Activated CD4-positive, alpha-beta T cell treated with anti-CD3 and anti-CD28 coated beads, Interleukin-2, amount 50 U/mL, for 16 hours (primary cell): Measurements from ENCODE around the gene VTA1.
"Not testable (repeated sequence)": the region's sequence is repeated elsewhere in the genome, so short reads cannot be mapped to it uniquely, and the experiment has no call there.

Experiments used
- DNase-seq: peaks from one replicate; pipeline ENCODE4 v3.0.0-alpha.2; 2020

VTA1 gene, protein sequence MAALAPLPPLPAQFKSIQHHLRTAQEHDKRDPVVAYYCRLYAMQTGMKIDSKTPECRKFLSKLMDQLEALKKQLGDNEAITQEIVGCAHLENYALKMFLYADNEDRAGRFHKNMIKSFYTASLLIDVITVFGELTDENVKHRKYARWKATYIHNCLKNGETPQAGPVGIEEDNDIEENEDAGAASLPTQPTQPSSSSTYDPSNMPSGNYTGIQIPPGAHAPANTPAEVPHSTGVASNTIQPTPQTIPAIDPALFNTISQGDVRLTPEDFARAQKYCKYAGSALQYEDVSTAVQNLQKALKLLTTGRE

DNA sequence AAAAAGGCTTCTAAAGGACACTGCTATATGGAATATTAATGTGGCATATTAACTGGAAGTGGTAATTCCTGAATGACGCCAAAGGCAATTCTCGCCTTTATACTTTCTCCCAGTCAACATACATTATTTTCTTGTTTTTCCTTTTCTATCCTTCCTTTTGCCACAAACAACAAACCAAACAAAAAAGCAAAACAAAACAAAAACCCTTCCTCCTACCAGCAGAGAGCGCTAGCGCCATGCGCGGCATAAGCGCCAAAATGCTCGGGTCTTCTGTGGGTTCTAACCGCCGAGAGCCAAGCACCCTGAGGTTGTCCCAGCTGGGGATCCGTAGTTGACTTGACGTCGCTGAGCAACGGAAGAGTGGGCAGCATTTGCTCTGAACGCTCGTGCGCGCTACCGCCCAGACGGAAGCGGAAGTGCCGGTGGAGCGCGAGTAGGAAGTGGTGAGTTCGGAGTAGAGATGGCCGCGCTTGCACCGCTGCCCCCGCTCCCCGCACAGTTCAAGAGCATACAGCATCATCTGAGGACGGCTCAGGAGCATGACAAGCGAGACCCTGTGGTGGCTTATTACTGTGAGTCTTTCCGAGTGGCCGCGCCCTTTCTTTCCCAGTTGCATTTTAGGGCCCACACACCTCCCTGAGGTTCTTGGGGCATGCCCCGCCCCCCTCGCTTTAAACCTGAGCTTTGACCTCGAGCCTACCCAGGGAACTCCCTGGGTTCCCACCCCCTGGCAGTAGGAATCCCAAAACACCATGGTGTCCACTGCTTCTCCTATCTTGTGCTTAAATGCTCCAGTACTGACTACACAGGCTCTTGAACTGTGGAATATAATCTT lies at the start of gene VTA1, which contains the start of gene NMBR:
Gene VTA1, plus strand, starts transcription at position 436 of the 835 bp plus-strand sequence. Its CDS starts 25 bp downstream, at position 461.
Gene NMBR, minus strand, starts transcription at position 295 of the 835 bp plus-strand sequence. CDS start 58,464 bp downstream, outside the sequence.
- peak; percentile 98 for DNase-seq

DNA sequence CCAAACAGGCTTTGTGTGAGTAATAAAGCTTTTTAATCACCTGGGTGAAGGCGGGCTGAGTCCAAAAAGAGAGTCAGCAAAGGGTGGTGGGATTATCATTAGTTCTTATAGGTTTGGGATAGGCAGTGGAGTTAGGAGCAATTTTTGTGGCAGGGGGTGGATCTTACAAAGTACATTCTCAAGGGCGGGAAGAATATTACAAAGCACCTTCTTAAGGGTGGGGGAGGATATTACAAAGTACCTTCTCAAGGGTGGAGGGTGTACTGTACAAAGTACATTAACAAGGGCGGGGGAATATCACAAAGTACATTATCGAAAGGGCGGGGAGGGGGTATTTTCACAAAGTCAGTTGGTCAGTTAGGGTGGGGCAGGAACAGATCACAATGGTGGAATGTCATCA lies 42.2 kb upstream of the VTA1 start:
- DNase-seq = not testable (repeated sequence)

DNA sequence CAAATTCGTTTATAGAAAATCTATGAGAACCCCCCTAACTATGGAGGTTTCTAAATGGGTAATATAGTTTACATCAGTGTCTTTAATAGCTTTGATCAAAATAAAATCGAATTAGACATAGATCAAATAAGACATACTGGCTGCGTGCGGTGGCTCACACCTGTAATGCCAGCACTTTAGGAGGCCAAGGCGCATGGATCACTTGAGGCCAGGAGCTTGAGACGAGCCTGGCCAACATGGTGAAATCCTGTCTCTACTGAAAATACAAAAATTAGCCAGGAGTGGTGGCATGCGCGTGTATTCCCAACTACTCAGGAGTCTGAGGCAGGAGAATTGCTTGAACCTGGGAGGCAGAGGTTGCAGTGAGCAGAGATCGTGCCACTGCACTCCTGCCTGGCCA lies 36.2 kb upstream of the VTA1 start:
- not testable (repeated sequence) for DNase-seq

DNA sequence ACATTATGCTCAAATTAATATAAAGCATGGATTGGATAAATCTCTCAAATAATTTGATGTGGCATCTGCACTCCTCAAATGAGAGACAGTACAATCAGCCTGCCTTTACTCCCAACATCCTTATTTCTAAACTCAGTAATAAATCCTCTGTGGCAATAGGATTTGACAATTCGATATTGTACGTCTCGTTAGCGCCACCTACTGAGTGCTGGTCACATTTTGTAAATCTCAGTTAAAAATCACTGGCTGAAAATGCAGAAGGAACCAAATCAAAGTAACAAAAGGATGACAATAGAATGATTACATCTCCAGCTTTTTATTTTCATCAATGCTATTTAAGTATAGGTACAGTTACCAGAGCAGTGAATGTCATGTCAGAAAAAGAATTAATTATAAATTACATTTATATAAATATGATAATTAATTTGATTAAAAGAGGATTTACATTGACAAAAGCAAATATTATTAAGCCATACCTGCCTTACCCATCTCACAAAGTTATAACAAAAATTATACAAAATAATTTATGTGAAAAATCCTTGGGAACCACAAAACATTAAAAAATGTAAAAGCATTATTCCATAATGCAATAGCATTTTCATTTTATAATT lies 34.5 kb upstream of the VTA1 start:
- peak; percentile 68 for DNase-seq

DNA sequence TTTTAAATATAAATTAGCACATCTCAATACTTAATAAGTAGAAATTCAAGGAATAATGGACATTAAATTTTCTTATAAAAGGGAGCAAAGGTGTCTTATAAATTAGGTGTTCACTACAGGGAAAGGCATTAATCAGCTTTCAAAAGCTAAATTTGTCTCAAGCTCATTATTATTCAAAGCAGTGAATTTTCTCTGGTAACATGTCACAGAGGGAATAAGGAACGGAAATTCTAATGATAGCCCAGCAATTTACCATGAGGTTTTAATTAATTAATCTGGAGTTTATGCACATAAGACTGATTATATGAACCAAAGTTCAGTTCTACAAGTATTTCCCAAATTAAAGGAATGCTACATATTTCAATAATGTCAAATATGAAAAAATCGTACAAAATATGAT lies 29.7 kb upstream of the VTA1 start:
- DNase-seq = no peak

DNA sequence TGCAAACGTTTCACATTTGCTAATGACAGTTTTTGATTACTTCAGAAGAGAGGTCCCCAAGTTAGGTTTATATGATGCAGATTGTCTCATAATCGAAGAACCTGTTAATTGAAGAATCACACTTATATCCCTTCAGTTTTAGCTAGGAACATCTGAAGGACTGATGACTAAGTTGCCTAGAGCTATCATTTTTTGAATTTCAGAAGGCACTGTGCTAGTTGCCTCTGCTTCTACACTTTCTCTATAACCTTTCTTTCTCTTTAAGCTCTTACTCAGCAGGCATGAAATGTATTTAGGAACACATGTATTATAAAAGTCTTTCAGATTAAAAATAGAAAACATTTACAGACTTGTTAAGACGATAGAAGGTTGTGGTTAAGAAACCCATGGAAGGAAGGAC lies 28.7 kb upstream of the VTA1 start:
- no peak for DNase-seq

DNA sequence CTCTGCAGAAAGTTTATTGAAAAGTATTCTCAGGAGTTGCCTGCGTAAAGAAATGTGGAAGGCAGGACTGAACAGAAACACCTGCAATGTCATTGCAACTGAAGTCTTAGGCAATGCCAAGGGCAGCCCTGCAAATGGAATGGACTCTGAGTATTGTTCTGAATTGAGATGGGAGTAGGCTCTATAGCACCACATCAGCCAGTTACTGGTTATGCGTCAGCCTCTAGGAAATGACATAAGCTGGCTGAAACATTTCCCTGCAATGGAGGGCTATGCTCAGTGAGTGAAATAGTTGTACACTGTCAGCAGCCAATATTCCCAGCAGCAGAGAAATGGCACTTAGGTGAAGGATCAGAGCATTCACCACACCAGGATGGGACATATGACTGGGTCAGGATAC lies 28.1 kb upstream of the VTA1 start:
- no peak for DNase-seq

DNA sequence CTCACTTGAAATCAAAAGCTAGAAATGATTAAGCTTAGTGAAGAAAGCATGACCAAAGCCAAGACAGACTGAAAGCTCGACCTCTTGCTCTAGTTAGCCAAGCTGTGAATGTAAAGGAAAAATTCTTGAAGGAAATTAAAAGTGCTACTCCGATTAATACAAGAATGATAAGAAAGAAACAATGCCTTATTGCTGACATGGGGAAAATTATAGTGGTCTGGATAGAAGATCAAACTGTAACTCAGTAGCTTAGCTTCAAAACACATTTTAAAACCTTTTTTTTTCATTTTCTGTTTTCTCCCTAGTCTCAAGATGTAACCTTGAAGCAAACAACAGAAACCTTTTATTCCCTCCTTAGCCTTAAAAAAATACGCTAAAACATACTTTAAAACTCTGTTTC lies 25.7 kb upstream of the VTA1 start:
- no peak for DNase-seq

DNA sequence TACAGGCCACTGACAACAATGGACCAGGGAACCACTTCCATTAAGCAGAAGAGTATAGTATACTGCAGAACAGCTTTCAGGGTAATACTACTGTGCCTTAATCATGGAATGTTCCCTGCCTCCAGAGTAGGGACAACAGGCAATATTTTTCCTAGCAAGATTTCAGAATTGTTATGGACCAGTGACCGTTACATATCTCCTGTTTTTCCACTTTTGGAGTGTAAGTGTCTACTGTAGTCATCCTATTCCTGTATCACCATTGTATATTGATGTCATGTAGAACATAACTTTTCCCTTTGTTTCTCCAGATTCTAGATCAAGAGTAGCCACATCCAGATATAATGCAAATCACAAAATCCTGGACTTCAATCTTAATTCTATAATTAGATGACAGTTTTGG lies 16.2 kb upstream of the VTA1 start:
- DNase-seq = no peak

DNA sequence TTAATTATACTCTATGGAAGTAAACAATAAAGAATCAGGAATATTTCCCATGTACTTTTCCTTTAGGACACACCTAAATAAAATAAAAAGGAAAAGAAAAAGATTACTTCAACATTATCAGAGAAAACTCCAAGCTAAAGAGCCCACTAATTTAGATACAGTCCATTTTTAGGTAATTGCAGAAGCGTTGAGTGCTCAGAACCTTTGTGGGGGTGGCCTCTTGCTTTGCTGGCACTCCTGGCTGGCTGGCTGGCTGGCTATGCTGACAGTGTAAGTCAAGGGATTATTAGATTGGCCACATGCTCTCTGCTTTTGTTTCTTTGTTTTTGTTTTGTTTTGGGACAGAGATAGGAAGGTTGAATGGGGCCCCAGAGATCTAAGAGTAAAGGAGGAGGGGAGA lies 14.4 kb upstream of the VTA1 start, which contains the start of gene GJE1:
Gene GJE1, plus strand, starts transcription at position 301 of the 400 bp plus-strand sequence. CDS start 234 bp downstream, outside the sequence.
- DNase-seq = no peak

DNA sequence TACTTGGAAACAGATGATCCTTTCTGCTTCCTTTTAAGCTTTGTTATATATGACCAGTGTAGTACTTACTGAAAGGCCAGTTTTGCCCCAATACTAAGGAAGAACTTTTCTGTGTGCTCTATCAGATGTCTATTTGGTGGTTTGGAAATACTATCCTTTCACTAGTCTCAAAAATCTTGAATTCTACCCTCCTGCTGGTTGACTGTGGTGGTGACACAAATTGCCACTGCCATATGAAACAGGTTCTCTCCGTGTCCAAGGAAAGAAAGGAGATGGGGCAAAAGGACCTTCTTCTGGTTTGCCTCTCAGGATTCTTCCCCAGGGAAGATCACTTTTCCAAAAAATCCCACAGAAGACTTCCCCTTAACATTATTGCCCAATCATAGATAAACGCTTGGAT lies 8.2 kb upstream of the VTA1 start:
- no peak for DNase-seq

DNA sequence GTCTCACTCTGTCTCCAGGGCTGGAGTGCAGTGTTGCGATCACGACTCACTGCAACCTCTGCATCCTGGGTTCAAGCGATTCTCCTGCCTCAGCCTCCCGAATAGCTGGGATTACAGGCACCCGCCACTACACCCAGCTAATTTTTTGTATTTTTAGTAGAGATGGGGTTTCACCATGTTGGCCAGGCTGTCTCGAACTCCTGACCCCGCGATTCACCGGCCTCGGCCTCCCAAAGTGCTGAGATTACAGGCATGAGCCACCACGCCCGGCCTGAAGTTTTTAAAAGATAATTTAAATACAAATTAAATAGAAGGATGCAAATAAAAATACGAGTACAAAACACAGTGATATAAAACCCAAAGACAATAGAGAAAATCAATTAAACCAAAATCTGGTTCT lies 5.5 kb upstream of the VTA1 start:
- not testable (repeated sequence) for DNase-seq

DNA sequence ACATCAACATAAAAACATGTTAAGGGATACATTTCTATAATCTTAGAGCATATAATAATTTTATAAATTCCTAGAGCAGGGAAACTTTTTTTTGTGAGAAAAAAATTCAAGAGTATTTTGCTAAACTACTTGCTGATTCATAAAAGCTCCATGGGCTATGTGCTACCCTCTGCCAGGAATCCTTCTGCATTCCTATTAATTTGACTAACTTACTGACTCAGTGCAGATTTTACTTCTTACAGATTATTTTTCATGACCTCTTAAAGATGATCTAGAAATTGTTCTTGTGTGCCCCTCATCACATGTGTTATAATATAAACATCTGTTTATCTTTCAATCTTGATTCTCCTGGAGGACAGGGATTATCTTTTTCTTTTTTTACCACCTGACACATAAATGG lies 5.7 kb downstream of the VTA1 start:
- no peak for DNase-seq

DNA sequence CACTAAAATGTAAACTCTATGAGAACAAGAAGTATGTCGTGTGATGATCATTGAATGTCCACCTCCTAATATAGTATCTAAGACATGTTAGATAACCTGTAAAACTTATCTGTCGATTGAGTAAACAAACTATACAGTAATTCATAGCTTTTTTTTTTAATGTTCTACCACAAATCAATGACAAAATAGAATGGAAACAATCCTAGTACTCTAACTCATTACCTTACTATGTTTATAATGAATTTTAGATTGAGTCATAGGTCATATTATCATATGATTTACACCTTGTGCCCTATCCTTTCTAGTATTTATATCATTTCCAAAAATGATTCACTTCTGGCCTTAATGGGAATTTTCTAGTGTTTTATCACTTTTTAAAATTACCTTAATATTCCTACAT lies 6.1 kb downstream of the VTA1 start:
- DNase-seq = no peak

DNA sequence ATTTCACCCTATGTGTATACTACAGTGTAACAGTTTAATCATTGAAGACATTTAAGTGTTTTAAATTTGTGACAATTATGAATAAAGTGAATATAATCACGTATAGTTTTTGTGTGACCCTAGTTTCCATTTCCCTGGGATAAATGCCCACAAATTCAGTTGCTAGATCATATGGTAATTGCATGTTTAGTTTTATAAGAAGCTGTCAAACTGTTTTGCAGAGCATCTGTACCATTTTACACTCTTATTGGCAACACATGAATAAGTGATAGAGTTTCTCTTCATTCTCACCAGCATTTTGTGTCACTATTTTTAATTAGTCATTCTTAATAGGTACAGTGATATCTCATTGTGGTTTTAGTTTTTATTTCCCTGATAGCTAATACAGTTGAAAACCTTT lies 7.3 kb downstream of the VTA1 start:
- no peak for DNase-seq

DNA sequence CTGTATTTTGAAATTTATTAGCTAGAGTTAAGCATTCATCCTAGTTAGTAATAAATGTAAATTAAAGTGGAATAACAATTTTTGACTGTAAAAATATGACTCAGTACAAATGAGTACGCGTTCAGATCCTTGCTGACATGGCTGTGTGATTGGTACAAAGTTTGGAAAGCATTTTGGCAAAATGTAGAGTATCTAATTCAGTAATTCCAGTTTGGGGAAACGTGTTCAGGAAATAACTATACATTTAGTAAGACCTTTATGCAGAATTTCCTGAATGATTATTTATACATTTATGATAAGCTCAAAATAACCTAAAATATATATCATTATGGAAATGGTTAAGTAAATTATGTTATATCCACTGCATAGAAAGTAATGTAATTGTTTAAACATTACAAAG lies 8.0 kb downstream of the VTA1 start:
- no peak for DNase-seq

DNA sequence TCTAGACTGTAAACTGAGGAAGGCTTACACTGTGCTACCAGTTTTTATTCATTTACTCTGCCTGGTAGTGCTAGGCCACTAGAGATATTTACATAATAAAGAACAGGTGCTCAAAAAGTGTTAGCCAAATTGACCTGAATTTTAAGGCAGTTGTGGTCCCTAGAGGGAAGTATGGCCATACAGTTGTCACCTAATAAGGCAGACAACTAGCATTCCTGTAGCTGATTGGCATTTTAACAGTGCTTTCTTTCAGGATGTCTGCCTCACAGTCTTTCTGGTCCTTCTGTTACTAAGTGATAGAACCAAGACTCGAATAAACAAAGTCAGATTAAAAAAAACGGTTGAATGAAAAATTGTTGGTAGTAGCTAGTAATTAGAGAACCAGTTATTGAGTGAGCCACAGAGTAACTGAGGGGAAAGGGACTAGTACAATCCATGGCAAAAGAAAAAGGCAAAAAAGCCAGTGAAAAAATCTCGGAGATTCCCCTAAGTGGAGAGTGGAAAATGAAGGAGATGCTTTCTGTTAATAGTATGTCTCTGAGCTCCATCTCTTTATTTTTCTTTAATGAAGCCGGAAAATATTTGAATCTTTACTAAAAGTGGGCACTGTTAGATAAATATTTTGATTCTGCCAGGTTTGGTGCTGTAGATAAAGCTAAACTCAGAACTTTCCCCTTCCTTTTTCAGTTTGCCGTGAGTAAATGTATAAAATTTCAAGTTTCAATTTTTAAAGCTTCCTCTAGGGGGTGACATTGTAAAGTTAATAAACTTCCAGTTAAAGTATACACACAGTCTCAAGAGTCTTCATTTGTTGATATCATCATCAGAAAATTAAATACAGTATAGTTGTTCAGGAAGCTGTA lies 9.1 kb downstream of the VTA1 start:
- DNase-seq = peak; percentile 26

DNA sequence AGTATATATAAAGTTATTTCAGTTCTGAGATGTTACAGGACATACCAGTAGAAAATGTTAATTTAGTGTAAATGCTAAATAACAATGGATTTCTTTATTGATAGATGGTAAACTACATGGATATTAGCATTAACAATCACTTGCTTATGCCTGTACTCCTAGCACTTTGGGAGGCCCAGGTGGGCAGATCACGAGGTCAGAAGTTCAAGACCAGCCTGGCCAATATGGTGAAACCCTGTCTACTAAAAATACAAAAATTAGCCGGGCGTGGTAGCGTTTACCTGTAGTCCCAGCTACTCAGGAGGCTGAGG lies 9.7 kb downstream of the VTA1 start:
- DNase-seq = not testable (repeated sequence)

DNA sequence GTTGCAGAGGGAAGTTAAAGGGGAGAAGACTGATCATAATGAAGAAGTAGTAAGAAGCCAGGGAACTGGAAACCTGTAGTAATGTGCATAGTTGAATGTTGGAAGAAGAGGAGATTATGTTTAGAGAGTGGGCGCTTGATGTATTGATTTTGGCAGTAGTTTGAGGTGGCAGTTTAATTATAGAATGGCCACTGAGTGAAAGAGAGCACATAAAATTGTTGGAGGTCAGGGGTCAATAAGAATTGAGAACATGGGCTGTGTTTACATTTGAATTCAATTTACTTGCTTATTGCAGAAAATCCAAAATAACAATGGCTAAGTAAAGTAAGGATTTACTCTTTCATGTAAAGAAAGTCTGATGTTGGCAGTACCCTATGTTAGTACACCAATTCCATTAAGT lies 15.7 kb downstream of the VTA1 start:
- no peak for DNase-seq

DNA sequence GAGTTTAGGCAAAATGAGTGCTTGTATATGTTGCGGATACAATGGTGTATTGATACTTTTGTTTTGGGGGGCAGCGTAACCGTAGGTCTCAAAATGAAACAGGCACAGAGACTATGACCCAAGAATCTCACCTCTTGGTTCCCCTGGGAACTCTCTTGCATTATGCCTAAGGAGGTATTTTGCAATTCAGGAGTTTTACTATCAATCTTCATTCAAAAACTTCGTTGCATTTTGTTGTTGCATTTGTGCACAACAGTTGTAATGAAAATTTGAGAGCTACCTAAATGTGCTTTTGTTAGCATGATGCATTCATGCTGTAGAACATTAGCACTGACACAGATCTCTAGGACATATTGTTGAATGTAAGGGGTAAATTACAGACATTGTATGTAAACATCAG lies 18.2 kb downstream of the VTA1 start:
- no peak for DNase-seq

DNA sequence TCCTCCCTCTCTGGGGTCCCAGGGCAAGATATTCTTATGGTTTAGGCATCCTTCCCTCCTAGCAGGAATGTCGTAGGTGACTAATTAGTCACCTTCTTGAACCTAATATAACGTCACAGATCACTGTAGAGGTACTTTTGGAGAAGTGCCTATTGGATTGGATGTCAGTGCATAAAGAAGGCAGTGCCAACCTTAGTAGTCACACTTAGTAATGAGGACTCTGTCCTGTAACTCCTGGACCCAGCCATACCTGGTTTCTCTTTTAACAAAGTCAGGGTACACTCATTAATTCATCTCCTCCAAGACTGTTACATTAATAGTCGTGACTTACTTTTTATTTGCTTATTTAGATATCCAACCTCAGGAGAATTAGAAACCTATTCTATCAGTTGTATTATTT lies 20.0 kb downstream of the VTA1 start:
- no peak for DNase-seq

DNA sequence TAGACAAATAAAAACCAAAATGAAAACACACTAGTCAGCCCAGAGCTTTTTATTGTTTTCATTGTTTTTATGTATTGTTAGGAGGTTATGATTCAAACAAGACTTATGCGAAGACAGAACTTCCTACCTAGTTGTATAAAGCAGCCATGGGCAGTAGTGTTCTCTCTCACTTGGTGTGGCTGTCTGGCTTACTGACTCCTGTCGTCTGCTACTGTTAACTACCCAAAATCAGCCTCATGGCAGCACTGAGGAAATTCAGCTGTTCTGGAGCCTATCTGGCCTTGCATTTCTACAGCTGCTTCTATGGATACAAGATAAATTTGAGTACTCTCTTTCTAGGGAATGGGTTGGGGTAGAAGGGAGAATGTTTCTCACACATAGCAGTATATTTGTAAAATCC lies 20.4 kb downstream of the VTA1 start:
- no peak for DNase-seq

DNA sequence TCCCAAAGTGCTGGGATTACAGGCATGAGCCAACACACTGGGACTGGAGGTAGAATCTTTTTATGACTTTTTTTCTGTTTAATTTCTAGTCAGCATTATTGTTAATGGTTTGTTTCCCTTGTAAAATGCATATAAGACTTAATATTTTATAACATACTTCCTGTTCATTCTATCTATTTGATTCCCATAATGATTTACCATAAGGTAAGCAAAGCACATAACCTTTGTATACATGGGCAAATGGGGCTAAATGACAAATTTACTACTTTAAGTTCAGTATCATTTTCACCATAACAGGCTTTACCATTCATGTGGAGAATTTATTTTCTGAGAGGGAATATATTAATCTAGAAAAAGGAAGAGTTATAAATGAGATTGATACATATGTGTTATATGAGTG lies 24.3 kb downstream of the VTA1 start:
- DNase-seq = no peak
